Effector CD4-positive, alpha-beta T cell (primary cell): ENCODE measurements around the gene SNRNP25.
A peak's percentile ranks its signal among the peaks of the same experiment; 100 is the strongest.

ENCODE experiments used
- DNase-seq: peaks from one replicate; pipeline ENCODE4 v3.0.0-alpha.2; 2020

Gene SNRNP25

DNA sequence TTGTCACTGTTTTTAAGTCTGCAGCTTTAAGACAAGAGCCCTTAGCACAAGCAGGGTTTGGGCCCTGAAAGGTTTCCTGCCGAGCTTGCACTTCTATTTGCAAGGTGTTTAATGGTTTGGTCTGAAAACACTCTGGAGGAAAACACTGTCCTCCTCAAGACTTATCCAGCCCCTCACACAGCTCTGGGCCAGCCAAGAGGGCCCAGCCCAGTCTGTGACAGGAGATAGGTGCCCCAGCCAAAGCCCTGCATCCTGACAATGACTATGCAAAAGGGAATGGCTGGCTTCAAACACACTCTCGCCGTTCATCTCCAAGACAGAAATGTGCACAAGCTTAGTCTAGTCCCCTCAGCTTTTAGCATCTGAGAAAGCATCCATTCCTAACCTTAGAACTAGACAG, 51.3 kb downstream of the SNRNP25 start:
- no peak for DNase-seq

GRCh38 chr16:105521-105920, 51.9 kb downstream of the SNRNP25 start:
- no peak for DNase-seq

- DNase-seq, result peak; percentile 47
Observed at GRCh38 chr16:106623-107324, 53.1 kb downstream of the SNRNP25 start.
